ENCODE measurements around the gene PAQR5.
"Not testable (repeated sequence)": the region's sequence is repeated elsewhere in the genome, so short reads cannot be mapped to it uniquely, and the experiment has no call there.

Gene PAQR5

DNA sequence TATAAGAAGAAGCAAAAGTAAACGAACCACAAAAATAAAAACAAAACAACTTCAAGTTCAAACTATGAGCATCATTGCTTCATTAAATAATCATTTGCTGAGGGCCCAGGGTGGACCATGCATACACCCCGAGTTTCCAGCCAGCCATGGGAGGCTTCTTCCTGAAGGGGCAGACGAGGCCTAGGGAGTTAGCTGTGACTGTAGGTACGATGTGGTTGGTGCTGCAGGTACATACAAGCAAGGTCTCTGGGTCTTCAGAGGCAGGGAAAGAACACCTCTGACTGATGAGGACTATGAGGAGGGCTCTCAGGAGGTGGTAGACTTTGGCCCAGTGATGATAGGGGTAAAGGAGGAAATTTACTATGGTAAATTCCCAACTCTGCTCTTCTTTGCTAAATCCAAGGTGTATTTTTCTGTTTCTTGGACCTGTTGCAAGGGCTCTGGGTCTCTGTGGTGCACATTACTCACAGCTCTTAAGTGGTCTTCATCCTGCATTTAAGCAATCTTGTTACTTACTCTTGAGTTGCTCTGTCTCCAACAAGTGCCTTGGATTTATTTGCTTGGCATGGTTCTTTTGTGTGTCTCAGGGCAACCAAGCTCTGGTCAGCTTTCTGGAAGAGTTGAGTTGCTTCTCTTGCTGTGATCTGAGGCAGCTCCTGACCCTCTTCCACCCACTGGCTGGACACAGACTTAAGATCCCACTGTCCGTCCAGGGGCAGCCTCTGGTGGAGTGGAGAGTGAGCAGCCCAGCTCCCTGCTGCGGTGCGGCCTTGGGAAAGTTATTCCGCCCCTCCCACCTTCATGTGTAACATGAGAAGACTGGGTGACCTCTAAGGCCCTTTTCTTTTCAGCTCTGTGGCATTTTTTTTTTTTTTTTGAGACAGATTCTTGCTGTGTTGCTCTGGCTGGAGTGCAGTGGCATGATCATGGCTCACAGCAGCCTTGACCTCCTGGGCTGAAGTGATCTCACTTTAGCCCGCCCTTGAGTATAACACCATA is 59.4 kb downstream of the PAQR5 start:
- no peak for DNase-seq (ENCODE audit: low read depth in 2 of 2)

DNA sequence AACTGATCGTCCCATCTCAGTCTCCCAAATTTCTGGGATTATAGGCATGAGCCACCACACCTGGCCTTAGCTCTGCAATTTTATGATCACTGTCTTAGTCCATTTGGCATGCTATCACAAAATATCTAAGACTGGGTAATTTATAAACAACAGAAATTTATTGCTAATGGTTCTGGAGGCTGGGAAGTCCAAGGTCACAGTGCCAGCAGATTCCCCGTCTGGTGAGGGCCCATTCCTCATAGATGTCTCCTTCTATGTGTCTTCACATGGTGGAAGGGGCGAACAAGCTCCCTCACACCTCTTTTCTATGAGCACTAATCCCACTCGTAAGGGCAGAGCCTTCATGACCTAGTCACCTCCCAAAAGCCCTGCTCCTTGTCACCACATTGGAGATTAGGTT is 60.1 kb downstream of the PAQR5 start:
- DNase-seq (ENCODE audit: low read depth in 2 of 2), result no peak

DNA sequence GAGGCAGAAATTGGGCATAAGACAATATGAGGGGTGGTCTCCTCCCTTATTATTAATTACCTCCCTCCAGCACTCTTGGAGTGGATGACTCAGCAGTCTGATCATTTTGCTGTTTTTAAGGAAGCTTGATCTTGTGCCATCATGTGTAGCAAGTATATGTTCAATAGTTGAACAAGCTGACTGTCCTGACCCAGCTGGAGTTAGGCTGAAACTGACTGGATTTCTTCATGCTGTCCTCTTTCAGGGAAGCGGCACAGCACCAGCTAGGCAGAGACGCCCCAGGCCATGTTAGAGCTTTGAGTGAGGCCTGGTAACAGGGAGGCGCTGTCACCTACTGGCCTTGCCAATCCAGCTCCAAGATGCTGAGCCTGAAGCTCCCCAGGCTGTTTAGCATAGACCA is 61.0 kb downstream of the PAQR5 start:
- no peak for DNase-seq (ENCODE audit: low read depth in 2 of 2)

- DNase-seq (ENCODE audit: low read depth in 2 of 2), result no peak
Measured at GRCh38 chr15:69360642-69361041, 61.9 kb downstream of the PAQR5 start.

GRCh38 chr15:69367236-69367635 is 68.5 kb downstream of the PAQR5 start:
- DNase-seq (ENCODE audit: low read depth in 2 of 2), result no peak

DNA sequence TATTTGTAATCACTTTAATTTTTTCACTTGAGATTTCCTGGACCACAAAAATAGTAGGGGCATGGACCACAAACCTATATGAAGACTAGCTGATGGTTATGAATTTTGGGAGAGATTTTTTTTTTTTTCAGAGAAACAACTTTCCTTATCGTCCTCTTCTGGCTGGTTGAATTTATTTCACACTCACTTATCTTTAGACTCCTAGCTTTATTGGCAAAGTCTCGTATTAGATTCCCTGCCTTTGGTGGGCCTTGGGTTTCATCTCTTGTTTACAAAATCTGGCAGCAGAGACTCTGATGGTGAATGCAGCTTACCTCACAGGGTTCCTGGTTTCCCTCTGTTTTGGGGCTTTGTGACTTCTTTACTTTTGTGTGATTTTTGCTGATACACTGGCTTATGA is 70.9 kb downstream of the PAQR5 start:
- no peak for DNase-seq (ENCODE audit: low read depth in 2 of 2)

DNA sequence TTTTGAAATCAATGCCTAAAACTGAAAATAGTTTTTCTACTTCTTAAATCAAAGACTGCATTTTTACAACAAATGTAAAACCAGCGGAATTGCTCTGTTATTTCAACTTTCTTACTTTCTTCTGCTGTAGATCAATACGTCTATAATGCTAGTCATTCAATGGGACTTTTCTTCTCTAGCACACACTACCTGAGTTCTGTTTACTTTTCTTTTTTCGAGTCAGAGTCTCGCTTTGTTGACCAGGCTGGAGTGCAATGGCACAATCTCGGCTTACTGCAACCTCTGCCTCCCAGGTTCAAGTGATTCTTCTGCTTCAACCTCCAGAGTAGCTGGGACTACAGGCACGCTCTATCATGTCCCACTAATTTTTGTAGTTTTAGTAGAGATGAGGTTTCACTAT is 74.7 kb downstream of the PAQR5 start:
- no peak for DNase-seq (ENCODE audit: low read depth in 2 of 2)

DNA sequence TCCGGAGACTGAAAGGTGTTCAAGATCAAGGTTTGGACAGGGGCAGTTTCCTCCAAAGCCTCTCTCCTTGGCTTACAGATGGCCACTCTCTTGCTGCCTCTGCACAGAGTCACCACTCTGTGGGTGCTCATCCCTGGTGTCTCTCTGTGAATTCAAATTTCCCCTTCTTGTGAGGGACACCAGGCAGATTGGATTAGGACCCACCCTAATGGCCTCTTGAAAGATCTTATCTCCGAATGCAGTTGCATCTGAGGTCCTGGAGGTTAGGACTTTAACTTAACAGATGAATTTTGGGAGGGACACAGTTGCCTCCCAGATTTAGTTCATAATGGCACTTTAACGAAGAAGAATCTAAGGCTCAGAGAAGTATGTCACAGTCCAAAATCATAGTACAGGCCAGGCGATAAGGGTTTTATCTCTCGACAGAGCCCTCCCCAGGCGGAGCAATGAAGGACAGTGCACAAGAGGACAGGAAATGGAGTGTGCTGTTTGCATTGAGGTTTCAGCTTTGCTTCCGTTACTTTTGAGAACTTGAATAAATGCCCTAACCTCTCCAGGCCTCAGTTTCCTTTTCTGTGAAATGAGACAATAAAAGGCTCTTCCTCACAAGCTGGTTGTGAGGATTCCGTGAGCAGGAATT is 76.6 kb downstream of the PAQR5 start:
- no peak for DNase-seq (ENCODE audit: low read depth in 2 of 2)

- DNase-seq (ENCODE audit: low read depth in 2 of 2), result no peak
Measured at GRCh38 chr15:69377216-69377970, 78.7 kb downstream of the PAQR5 start.

DNA sequence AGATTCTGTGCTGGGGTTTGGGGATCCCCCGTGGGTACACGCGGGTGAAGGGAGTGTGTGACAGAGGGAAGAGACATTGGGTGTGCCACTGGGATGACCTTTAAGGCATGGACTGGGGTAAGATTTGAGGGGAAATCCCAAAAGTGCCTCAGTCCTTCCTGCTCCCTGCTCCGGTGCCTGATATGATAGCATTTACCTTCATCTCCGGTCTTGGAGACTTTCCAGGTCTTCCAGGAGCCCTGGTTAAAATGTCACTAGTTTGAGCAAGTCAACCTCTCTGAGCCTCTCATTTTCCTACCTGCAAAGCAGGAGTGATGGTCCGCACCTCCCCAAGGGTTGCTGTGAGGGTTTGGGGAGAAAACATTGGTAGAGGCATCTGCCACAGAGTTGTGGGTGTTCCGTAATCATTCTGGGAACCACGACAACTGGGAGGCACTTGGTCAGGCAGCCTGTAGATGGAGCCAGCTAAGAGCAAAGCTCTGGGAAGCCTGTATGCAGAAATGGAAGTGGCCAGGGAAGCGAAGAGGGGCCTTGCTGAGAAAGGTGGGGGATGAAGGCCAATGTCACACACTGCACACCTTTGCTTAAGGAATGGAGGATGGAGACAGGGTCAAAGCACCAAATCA is 81.5 kb downstream of the PAQR5 start:
- no peak for DNase-seq (ENCODE audit: low read depth in 2 of 2)

DNA sequence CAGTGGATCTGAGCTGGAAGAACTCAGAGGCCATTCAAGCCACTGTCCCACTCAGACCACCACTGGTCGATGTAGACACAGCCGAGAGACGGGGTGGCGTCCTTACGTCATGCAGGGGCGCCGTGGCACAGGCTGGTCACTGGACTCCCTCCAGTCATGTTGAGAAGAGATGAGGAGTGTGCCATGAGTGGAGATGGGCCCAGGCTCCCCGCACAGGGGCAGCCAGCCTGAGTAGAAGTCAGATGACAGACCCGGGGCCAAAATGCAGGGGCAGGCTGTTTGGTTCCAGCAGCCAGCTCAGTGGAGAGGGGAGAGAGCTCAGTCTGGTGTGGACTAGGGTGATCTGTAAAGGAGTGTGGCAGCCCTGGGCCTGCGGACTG is 82.0 kb downstream of the PAQR5 start:
- DNase-seq (ENCODE audit: low read depth in 2 of 2), result no peak

DNA sequence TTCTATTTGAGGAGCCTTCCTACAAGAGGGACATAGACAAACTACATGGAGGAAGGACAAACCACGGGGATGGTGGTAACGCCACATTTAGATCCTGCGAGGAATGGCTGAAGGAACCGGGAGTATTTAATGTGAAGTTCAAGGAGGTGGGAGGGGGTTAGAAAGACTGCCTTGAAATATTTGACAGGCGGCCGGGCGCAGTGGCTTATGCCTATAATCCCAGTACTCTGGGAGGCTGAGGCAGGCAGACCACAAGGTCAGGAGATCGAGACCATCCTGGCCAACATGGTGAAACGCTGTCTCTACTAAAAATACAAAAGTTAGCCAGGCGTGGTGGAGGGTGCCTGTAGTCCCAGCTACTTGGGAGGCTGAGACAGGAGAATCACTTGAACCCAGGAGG is 83.5 kb downstream of the PAQR5 start:
- DNase-seq (ENCODE audit: low read depth in 2 of 2), result not testable (repeated sequence)

DNA sequence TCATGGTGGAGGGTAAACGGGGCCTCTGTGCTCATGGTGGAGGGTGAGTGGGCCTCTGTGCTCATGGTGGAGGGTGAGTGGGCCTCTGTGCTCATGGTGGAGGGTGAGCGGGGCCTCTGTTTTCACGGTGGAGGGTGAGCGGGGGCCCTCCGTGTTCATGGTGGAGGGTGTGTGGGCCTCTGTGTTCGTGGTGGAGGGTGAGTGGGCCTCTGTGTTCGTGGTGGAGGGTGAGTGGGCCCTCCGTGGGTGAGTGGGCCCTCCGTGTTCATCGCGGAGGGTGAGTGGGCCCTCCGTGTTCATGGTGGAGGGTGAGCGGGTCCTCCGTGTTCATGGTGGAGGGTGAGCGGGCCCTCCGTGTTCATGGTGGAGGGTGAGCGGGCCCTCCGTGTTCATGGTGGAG is 85.4 kb downstream of the PAQR5 start:
- not testable (repeated sequence) for DNase-seq (ENCODE audit: low read depth in 2 of 2)

GRCh38 chr15:69384626-69385598 is 86.2 kb downstream of the PAQR5 start:
- no peak for DNase-seq (ENCODE audit: low read depth in 2 of 2)

DNA sequence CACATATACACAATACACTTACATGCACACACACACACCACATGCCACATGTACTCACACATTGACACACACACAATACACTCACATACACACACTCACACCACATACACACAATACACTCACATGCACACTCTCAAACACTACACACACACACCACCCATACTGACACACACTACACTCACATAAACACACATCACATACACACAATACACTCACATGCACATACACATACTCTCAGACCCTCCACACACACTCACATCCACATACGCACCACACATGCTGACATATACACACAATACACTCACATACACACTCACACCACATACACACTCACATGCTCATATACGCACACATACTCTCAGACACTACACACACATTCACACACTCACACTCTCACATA is 87.1 kb downstream of the PAQR5 start:
- no peak for DNase-seq (ENCODE audit: low read depth in 2 of 2)

- DNase-seq (ENCODE audit: low read depth in 2 of 2), result no peak
Measured at GRCh38 chr15:69386284-69386683, 87.6 kb downstream of the PAQR5 start.

- DNase-seq (ENCODE audit: low read depth in 2 of 2), result no peak
Measured at GRCh38 chr15:69388260-69388705, 89.6 kb downstream of the PAQR5 start.

DNA sequence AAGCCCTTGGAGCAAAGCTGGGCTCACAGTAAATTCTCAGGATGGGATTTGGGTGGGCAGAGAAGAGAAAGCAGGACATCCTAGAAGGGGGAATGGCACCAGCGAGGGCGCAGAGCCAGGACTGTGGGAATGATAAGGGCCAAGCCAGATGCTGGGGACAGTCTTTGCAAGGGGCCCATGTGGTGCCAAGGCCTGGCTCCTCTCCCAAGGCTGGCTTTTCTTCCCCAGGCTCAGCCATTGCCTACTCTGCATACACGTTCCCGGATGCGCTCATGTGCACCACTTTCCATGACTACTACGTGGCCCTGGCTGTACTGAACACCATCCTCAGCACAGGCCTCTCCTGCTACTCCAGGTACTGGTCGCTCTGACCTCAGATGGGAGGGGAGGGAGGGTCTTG is 90.7 kb downstream of the PAQR5 start:
- DNase-seq (ENCODE audit: low read depth in 2 of 2), result no peak

DNA sequence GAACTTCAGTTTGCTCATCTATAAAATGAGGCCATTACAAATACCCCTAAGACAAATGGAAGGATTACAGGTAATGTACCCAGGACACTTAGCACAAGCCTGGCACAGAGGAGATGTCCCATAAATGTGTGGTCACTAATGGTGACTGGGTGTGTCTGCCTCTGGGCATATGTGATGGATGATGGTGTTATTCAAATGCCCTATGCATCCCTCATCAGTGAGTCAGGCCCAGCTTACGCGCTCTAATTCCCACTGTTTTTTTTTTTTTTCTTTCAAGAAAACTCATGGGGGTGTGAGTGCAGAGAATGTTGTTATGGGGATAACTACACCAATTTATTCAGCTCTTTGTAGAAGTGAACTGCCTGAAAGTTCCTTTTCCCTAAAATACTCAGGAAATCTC is 91.9 kb downstream of the PAQR5 start:
- no peak for DNase-seq (ENCODE audit: low read depth in 2 of 2)

DNA sequence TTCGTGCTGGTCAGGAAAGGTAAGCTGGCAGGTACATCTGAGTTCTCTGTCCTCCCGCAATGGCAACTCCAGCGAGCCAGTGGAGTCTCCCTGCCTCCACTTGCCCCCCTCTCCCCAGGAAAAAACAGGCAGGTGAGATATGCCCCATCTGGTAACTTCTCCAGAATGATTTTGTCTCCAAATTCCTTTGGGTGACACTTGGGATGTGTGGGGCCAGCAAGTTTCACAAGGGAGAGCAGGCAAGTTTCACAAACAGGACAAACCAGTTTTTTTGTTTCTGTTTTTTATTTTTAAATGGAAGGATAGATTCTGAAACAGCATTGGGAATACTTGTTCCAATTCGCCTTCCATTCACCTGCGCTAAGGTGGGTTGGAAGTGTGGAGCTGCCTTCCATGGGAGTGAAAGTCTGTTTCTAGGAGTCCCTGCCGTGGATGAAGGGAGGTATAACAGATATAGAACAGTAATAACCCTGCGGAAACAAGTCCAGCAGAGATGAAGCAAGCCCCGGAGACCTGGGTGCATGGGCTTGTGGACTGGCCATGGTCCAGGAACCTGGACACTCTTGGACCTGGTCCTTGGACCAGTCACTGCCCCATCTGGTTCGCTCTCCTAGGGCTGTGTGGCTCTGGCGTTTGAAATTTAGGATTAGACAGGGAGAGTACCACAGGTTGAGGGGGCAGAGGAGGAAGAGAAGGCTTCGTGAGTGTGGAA is 92.5 kb downstream of the PAQR5 start:
- DNase-seq (ENCODE audit: low read depth in 2 of 2), result no peak

Measured in fibroblast of skin of left quadriceps (primary cell).